HFF-Myc (cell line): ENCODE measurements around the gene NSMF.
A peak's percentile ranks its signal among the peaks of the same experiment; 100 is the strongest.

Experiments
- DNase-seq: peaks from one replicate; pipeline ENCODE4 v3.0.0-alpha.2; 2011; ENCODE audit warnings: low read depth; ENCODE audit errors: extremely low read depth
- H3K4me3 ChIP-seq: replicated peaks from 2 replicates; pipeline ENCODE4 v1.5.1; 2011; ENCODE audit warnings: low read depth, mild to moderate bottlenecking, control low read depth, low read length
- TF ChIP-seq, protein P1 (sequence below): IDR thresholded peaks from 2 replicates; pipeline ENCODE4 v1.5.1; 2012; ENCODE audit warnings: mild to moderate bottlenecking, low read depth, low read length, control low read depth; ENCODE audit errors: missing control alignments

The NSMF gene

DNA sequence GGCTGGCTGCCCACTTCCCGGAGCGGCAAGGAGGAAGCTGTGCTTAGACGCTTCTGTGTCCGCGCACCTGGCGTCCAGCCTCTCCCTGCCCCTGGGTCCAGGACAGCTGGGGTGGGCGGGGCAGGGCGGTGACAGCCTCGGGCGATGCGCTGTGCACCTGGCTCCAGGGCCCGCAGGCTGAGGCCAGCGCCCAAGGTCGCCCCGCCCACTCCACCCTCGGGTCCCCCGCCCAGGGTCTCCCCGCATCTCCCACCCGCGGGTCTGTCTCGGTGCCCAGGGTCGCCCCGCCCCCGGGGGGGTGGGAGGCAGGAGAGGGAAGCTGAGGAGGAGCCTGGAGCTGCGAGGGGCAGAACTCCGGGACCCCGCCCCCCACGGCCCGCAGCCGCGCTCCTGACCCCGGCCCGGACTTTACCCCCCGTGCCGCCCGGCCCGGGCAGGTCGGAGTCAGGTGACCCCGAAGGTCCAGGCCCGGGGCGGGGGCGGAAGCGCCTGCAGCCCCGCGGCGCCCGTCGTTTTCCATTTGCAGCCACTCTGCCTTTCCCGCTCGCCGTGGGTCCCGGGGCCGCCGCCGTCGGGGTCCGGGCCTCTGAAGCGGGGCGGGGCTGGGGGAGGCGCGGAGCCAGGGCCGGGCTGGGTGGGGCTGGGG, 17.7 kb downstream of the NSMF start, which contains the start of gene ENTPD8:
ENTPD8 (minus strand) TSS at position 69 of the 646 bp plus-strand sequence. CDS start 3,072 bp downstream, outside the sequence.
- peak within 1 kb of the TSS; percentile 27 for H3K4me3 ChIP-seq
- TF ChIP-seq, protein P1, sequence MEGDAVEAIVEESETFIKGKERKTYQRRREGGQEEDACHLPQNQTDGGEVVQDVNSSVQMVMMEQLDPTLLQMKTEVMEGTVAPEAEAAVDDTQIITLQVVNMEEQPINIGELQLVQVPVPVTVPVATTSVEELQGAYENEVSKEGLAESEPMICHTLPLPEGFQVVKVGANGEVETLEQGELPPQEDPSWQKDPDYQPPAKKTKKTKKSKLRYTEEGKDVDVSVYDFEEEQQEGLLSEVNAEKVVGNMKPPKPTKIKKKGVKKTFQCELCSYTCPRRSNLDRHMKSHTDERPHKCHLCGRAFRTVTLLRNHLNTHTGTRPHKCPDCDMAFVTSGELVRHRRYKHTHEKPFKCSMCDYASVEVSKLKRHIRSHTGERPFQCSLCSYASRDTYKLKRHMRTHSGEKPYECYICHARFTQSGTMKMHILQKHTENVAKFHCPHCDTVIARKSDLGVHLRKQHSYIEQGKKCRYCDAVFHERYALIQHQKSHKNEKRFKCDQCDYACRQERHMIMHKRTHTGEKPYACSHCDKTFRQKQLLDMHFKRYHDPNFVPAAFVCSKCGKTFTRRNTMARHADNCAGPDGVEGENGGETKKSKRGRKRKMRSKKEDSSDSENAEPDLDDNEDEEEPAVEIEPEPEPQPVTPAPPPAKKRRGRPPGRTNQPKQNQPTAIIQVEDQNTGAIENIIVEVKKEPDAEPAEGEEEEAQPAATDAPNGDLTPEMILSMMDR, result no peak
- no peak for DNase-seq

DNA sequence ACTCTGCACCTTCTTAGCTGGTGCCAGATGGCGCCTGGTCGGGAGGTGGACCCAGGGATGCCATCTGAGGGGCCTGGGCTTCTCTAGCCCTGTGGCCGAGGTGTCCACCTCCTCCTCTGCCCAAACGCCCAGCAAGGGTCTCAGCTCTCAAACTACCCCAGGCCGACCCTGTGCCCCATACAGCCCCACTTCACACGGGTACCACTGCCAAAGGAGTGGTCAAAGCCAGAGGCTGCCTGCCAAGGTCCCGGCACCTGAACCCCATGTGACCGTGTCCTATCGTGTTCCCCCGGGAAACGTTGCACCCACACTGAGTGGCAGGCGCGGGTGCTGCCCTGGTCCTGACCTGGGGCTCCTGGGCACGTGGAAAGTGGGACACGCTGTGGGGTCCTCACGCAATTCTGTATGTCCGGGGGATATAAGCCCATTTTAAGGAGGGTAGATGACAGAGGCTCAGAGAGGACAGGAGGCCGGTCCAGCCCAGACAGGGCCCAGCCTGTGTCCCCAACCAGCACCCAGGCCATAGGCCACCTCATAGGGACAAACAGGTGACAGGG, 19.9 kb downstream of the NSMF start:
- H3K4me3 ChIP-seq, result no peak overlapping the region
- TF ChIP-seq, protein P1, result no peak
- no peak for DNase-seq

DNA sequence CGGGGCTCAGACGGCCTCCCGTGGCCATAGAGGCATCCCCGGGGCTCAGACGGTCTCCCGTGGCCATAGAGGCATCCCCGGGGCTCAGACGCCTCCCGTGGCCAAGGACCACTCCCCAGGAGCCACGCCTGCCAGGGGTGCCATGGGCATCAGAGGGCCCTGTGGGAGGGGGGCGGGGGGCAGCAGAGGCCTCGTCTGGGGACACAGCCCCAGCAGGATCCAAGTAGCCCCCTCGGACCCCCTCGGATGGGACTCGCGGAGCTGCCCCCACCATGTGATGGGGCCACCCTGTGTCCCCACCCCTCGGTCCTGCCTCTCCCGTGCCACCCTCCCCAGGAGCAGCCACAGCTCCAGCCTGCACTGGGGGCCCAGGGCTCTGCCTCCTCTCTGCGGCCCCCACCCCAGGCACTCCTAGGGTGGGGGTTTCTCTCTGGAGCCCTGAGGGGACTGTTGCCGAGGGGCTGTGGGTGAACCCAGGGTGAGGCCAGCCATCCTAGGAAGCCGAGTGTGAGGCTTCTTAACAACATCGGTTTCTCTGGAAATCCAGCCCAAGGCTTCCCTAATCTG, 20.5 kb downstream of the NSMF start:
- no peak for DNase-seq
- no peak overlapping the region for H3K4me3 ChIP-seq
- TF ChIP-seq, protein P1, result no peak

DNA sequence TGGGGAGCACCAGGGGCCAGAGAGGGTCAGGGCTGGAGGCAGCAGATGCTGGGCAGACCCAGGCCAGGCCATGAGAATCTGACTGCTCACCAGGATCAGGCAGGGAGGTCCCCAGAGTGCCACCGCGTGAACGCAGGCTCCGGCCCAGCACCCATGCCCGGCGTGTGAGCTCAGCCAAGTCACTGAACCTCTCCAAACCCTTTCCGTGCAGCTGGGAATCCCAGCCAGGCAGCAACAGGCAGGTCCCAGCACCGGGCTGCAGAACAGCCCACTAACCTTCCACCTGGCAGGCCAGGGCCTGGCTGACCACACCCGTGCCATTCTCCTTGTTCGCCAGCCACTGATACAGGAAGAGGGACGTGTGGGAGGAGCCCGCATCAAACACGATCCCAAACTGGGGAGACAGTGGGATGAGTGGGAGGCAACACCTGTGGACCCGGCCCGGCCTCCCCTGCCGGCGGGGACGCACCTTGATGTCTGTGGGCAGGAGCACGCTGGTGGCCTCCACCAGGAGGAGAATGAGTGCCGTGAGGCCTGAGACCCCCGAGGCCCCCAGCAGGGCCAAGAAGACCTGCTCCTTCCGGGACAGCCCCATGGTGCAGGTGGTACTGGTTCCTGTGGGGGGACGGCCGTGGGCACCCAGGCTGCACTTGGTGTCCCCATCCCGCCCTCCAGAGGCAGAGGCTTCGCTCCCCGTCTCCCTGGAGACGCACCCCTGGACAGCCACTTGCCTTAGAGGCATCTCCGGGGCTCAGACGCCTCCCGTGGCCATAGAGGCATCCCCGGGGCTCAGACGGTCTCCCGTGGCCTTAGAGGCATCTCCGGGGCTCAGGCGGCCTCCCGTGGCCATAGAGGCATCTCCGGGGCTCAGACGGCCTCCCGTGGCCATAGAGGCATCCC, 21.2 kb downstream of the NSMF start:
- DNase-seq, result no peak
- H3K4me3 ChIP-seq, result no peak overlapping the region
- TF ChIP-seq, protein P1, result no peak

DNA sequence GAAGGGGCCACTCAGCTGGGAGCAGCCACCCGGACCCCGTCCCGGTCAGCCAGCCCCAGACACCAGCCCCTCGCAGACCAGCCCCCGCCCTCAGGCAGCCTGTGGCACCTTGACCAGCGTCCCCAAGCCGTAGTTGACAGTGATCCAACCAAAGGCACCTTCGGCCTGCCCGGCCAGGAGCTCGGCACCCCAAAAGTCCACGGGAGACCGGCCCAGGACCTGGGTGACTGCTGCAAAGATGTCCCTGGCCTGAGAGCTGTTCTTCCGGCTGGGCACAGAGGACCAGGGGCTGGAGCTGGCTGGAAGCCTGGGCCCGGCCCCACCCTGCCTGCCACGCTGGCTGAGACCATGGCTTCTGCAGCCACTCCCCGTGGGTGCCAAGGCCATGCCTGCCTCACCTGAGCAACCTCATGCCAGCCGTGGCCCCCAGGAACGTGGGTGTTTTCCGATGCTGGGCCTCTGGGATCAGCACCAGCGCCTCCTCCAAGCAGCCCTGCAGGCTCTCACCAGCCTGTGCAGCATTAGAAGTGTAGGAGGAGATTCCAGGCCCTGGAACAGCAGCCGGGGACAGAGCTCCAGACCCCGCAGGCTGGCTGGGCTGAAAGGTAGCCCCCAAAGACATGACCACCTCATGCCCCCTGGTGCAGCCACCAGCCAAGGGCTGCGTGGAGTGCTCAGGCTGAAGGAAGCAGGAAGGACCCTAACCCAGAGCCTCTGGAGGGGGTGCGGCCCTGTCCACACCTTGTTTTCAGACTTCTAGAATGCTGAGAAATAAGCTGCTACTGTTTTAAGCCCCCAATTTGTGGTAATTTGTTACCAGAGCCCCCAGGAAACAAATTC, 22.2 kb downstream of the NSMF start:
- no peak overlapping the region for H3K4me3 ChIP-seq
- DNase-seq, result no peak
- TF ChIP-seq, protein P1, result no peak
